ENCODE measurements around the gene VSTM2L.

DNA sequence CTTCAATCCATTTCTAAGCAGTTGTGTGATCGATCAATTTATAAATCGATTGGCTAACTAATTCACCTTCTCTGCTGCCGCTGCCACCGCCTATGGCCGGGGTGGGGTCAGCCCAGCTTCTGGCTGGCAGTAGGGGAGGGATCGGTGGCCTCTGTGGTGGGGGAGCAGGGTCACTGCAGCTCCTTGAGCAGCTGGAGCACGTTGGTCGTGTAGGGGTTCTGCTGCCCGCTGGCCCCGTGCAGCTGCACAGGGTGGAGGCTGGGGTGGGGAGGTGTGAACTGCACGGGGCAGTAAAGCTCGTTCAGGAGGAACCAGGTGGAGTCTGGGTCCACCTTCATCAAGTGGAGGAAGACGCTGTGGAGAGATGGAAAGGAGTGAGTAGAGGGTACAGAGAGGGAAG, 80.4 kb downstream of the VSTM2L start:
- TF ChIP-seq POLR2AphosphoS5 (IDR thresholded peaks at IDR 0.05) (no peak), CTCF (IDR thresholded peaks at IDR 0.05) (no peak), POLR2A (IDR thresholded peaks at IDR 0.05) (no peak)
